MM.1S (cell line): Measurements from ENCODE around the gene CCDC178.

Source experiments
- DNase-seq: peaks from one replicate; pipeline ENCODE4 v3.0.0-alpha.2; 2015
- H2AFZ ChIP-seq: fragments of 300-600 bp; sonication (generic); 2 replicates; pipeline ENCODE4 v1.6.0; 2016; ENCODE audit warnings: antibody characterized with exemption, low read length
- H3F3A ChIP-seq: fragments of 300-600 bp; sonication (generic); 2 replicates; pipeline ENCODE4 v1.6.1; 2016; ENCODE audit warnings: mild to moderate bottlenecking, antibody characterized with exemption, low read length, moderate library complexity, mixed read lengths; ENCODE audit not compliant: insufficient read depth
- H3K27ac ChIP-seq: fragments of 300-600 bp; sonication (generic); 2 replicates; pipeline ENCODE4 v1.5.1; 2016; ENCODE audit warnings: mild to moderate bottlenecking, low read length
- H3K27me3 ChIP-seq: fragments of 300-600 bp; sonication (generic); replicated peaks from 2 replicates; pipeline ENCODE4 v1.6.0; 2016; ENCODE audit warnings: low read length; ENCODE audit not compliant: insufficient read depth
- H3K36me3 ChIP-seq: fragments of 300-600 bp; sonication (generic); replicated peaks from 2 replicates; pipeline ENCODE4 v1.6.1; 2016; ENCODE audit warnings: mild to moderate bottlenecking, low read length, mixed read lengths; ENCODE audit not compliant: insufficient read depth
- H3K4me1 ChIP-seq: fragments of 300-600 bp; sonication (generic); 2 replicates; pipeline ENCODE4 v1.6.1; 2016; ENCODE audit warnings: low read length, mixed read lengths
- H3K4me2 ChIP-seq: fragments of 300-600 bp; sonication (generic); 2 replicates; pipeline ENCODE4 v1.6.0; 2016; ENCODE audit warnings: low read depth, low read length
- H3K4me3 ChIP-seq: fragments of 300-600 bp; sonication (generic); 2 replicates; pipeline ENCODE4 v1.5.1; 2016; ENCODE audit warnings: low read length, mixed read lengths
- H3K79me2 ChIP-seq: fragments of 300-600 bp; sonication (generic); 2 replicates; pipeline ENCODE4 v1.6.1; 2016; ENCODE audit warnings: mixed run types, low read length, mixed read lengths
- H3K9ac ChIP-seq: fragments of 300-600 bp; sonication (generic); 2 replicates; pipeline ENCODE4 v1.6.1; 2016; ENCODE audit warnings: low read length, mixed read lengths
- H3K9me2 ChIP-seq: fragments of 300-600 bp; sonication (generic); replicated peaks from 2 replicates; pipeline ENCODE4 v1.6.1; 2016; ENCODE audit warnings: mild to moderate bottlenecking, low read length, mixed read lengths; ENCODE audit not compliant: insufficient read depth
- H3K9me3 ChIP-seq: fragments of 300-600 bp; sonication (generic); replicated peaks from 2 replicates; pipeline ENCODE4 v1.6.1; 2016; ENCODE audit warnings: mild to moderate bottlenecking, low read length, mixed read lengths; ENCODE audit not compliant: insufficient read depth
- H4K20me1 ChIP-seq: fragments of 300-600 bp; sonication (generic); 2 replicates; pipeline ENCODE4 v1.6.1; 2016; ENCODE audit warnings: mild to moderate bottlenecking, low read length, moderate library complexity, mixed read lengths; ENCODE audit not compliant: insufficient read depth
- EZH2 ChIP-seq: fragments of 300-600 bp; sonication (generic); optimal IDR thresholded peaks from 2 replicates; pipeline ENCODE3; 2017; ENCODE audit warnings: low read depth, mild to moderate bottlenecking, antibody characterized with exemption, low read length, mixed read lengths
- EZH2phosphoT487 ChIP-seq: fragments of 300-600 bp; sonication (generic); IDR thresholded peaks from 2 replicates; pipeline ENCODE4 v1.6.1; 2018; ENCODE audit warnings: antibody characterized with exemption, low read length
- TF ChIP-seq, protein P1 (sequence below): fragments of 300-600 bp; sonication (generic); IDR thresholded peaks from 2 replicates; pipeline ENCODE4 v1.5.1; 2016; ENCODE audit warnings: antibody characterized with exemption, low read length, mixed read lengths

The CCDC178 gene

DNA sequence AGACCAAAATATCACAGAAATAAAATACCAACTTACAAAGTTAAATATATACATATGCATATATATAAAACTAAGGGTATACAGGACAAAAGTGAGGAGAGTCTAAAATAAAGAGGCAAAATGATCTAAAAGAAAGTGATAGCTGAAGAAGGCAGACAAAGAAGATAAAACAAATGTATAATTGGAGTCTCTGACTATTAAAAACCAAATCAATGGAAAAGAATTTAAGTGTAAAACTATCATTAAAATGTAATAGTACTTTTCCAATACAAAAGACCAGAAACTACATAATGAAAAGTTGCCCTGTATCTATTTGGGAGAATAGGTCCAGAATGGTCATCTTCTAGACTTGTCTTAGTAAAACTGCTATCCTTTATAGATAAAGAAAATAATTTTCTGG is 400.3 kb downstream of the CCDC178 start:
- Histone ChIP-seq H3K4me2 (no peak overlapping the region), H3K9ac (no peak overlapping the region), H3K79me2 (no peaks in the 10 kb centered on the region), H3K27ac (no peak overlapping the region), H3K9me3 (no peaks in the 10 kb centered on the region), H3F3A (no peaks in the 10 kb centered on the region), H3K9me2 (no peaks in the 10 kb centered on the region), H3K36me3 (no peaks in the 10 kb centered on the region), H3K27me3 (no peaks in the 10 kb centered on the region), H4K20me1 (no peaks in the 10 kb centered on the region), H3K4me3 (no peak overlapping the region), H2AFZ (no peak overlapping the region), H3K4me1 (no peaks in the 10 kb centered on the region)
- no peak for TF ChIP-seq EZH2phosphoT487
- TF ChIP-seq, protein P1, sequence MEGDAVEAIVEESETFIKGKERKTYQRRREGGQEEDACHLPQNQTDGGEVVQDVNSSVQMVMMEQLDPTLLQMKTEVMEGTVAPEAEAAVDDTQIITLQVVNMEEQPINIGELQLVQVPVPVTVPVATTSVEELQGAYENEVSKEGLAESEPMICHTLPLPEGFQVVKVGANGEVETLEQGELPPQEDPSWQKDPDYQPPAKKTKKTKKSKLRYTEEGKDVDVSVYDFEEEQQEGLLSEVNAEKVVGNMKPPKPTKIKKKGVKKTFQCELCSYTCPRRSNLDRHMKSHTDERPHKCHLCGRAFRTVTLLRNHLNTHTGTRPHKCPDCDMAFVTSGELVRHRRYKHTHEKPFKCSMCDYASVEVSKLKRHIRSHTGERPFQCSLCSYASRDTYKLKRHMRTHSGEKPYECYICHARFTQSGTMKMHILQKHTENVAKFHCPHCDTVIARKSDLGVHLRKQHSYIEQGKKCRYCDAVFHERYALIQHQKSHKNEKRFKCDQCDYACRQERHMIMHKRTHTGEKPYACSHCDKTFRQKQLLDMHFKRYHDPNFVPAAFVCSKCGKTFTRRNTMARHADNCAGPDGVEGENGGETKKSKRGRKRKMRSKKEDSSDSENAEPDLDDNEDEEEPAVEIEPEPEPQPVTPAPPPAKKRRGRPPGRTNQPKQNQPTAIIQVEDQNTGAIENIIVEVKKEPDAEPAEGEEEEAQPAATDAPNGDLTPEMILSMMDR = no peak
- TF ChIP-seq EZH2 = no peak
- DNase-seq = no peak

DNA sequence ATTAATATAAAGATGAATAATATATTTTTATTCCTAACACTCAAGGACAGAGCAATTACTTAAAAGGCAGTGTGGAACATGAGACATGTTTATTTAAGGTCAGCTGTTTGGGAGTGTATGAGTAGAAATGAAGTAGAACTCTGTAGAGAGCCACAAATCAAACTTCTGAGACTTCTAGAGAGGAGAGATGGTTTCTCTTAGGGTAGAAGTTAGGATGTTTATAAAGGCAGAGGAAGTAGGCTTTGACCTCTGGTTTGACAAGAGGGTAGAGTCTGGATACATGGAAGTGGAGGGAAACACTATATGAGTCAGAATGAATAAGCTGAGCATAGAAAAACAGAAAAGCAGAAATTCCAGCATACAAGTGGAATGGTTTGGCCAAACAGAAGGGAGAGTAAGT is 405.6 kb downstream of the CCDC178 start:
- no peak for DNase-seq
- Histone ChIP-seq H3K36me3 (no peaks in the 10 kb centered on the region), H3K9me2 (no peaks in the 10 kb centered on the region), H3K4me3 (no peak overlapping the region), H3K9me3 (no peaks in the 10 kb centered on the region), H3K4me1 (no peaks in the 10 kb centered on the region), H3K4me2 (no peak overlapping the region), H4K20me1 (no peaks in the 10 kb centered on the region), H3F3A (no peaks in the 10 kb centered on the region), H3K27ac (no peak overlapping the region), H3K9ac (no peak overlapping the region), H2AFZ (no peak overlapping the region), H3K79me2 (no peaks in the 10 kb centered on the region), H3K27me3 (no peaks in the 10 kb centered on the region)
- TF ChIP-seq EZH2 (no peak), EZH2phosphoT487 (no peak)
- TF ChIP-seq, protein P1 = no peak

DNA sequence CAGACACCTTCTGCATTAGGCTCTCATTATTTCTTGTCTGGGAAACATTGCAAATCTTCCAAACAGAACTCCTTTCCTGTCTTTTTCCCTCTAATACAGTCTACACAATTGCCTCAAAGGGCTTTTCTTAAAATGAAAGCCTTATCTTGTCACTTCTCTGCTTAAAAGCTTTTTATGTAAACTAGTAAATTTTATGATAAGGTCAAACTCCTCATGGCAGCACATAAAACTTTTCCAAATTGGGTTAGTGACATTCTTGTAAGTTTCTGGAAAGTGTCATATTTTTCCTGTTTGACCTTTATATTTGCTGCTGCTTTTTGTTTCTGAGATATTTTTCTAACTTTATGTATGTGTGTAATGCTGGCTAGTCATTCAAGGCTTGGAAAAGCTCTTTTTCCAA is 406.3 kb downstream of the CCDC178 start:
- Histone ChIP-seq H3K9ac (no peak overlapping the region), H3K4me2 (no peak overlapping the region), H3K4me3 (no peak overlapping the region), H3K79me2 (no peaks in the 10 kb centered on the region), H2AFZ (no peak overlapping the region), H3K9me3 (no peaks in the 10 kb centered on the region), H4K20me1 (no peaks in the 10 kb centered on the region), H3K4me1 (no peaks in the 10 kb centered on the region), H3F3A (no peaks in the 10 kb centered on the region), H3K36me3 (no peaks in the 10 kb centered on the region), H3K27me3 (no peaks in the 10 kb centered on the region), H3K27ac (no peak overlapping the region), H3K9me2 (no peaks in the 10 kb centered on the region)
- TF ChIP-seq EZH2phosphoT487 = no peak
- TF ChIP-seq, protein P1 = no peak
- DNase-seq = no peak

DNA sequence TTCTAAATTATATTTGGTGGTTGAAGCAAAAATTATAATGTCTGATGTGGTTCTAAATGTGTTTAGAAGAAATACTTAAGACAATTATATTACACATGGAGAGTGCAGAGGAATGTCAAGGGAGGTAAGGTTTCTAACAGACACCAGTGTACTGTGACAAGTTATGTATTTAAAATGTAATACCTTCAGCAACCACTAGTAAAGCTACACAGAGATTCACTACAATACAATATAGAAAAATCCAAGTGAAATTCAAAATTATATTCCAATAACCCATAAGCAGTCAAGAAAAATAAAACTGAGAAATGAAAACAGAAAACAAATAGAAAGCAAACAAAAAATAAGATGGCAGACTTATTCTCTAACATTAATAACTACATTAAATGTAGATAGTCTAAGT is 418.2 kb downstream of the CCDC178 start:
- H3K9me2 ChIP-seq = no peaks in the 10 kb centered on the region
- H3K27ac ChIP-seq = no peak overlapping the region
- no peak overlapping the region for H3K4me3 ChIP-seq
- no peaks in the 10 kb centered on the region for H3K79me2 ChIP-seq
- no peak for DNase-seq
- no peak overlapping the region for H3K4me2 ChIP-seq
- H3K9me3 ChIP-seq = no peaks in the 10 kb centered on the region
- no peaks in the 10 kb centered on the region for H3F3A ChIP-seq
- TF ChIP-seq EZH2 (no peak), EZH2phosphoT487 (no peak)
- TF ChIP-seq, protein P1 = no peak; the same call in none of the 2 replicates
- H2AFZ ChIP-seq = no peak overlapping the region
- H3K9ac ChIP-seq = no peak overlapping the region
- H4K20me1 ChIP-seq = no peaks in the 10 kb centered on the region
- H3K4me1 ChIP-seq = no peaks in the 10 kb centered on the region
- no peaks in the 10 kb centered on the region for H3K36me3 ChIP-seq
- no peaks in the 10 kb centered on the region for H3K27me3 ChIP-seq
